A673 (cell line): ENCODE data around the gene BATF3. TPM values are rescaled to one million over a fixed set of nuclear protein-coding genes. Genes with fewer than 3 reads are reported as not detected.

ENCODE experiments used
- BruUV-seq: library from RNA; stranded (reverse); fragments of 400-500 nt; replicated peaks from 2 replicates; lab custom pipeline; 2021; lab: Mats Ljungman, UMichigan
- CTCF ChIA-PET: fragments of 300-600 bp; sonication (Branson Sonifier 250); formaldehyde crosslinking; loops from one replicate; lab custom pipeline; 2022; ENCODE audit warnings: antibody characterized with exemption; lab: Charles Lee
- POLR2A ChIA-PET: fragments of 300-600 bp; sonication (Branson Sonifier 250); formaldehyde crosslinking; loops from one replicate; lab custom pipeline; 2022; ENCODE audit warnings: antibody characterized with exemption; ENCODE audit not compliant: low non-redundant PET; lab: Charles Lee
- DNase-seq: peaks from one replicate; pipeline ENCODE4 v3.0.0-alpha.2; 2015; ENCODE audit warnings: low spot score
- H3K27ac ChIP-seq: fragments of 200-600 bp; sonication (generic); 2 replicates; pipeline ENCODE4 v1.5.1; 2016; ENCODE audit warnings: mixed run types, low read depth, mild to moderate bottlenecking, mixed read lengths, antibody characterized with exemption, low read length; ENCODE audit not compliant: poor library complexity, severe bottlenecking
- H3K27me3 ChIP-seq: fragments of 200-600 bp; sonication (generic); replicated peaks from 2 replicates; pipeline ENCODE4 v1.6.1; 2017; ENCODE audit warnings: mixed run types, low read depth, mild to moderate bottlenecking, mixed read lengths, antibody characterized with exemption, low read length; ENCODE audit not compliant: insufficient read depth, poor library complexity
- H3K36me3 ChIP-seq: fragments of 200-600 bp; sonication (generic); 2 replicates; pipeline ENCODE4 v1.6.1; 2016; ENCODE audit warnings: mixed run types, mild to moderate bottlenecking, mixed read lengths, antibody characterized with exemption, low read length; ENCODE audit not compliant: insufficient read depth, poor library complexity, severe bottlenecking
- H3K4me1 ChIP-seq: fragments of 200-600 bp; sonication (generic); 2 replicates; pipeline ENCODE4 v1.6.1; 2017; ENCODE audit warnings: mixed run types, mild to moderate bottlenecking, mixed read lengths, antibody characterized with exemption, low read length; ENCODE audit not compliant: insufficient read depth, poor library complexity, severe bottlenecking
- H3K4me3 ChIP-seq: fragments of 200-600 bp; sonication (generic); 2 replicates; pipeline ENCODE4 v1.5.1; 2016; ENCODE audit warnings: low read depth, mixed run types, mild to moderate bottlenecking, mixed read lengths, low read length; ENCODE audit not compliant: poor library complexity, severe bottlenecking
- H3K9me3 ChIP-seq: fragments of 200-600 bp; sonication (generic); 2 replicates; pipeline ENCODE4 v1.6.1; 2016; ENCODE audit warnings: mixed run types, low read depth, mild to moderate bottlenecking, mixed read lengths, antibody characterized with exemption, low read length; ENCODE audit not compliant: poor library complexity, severe bottlenecking
- CTCF ChIP-seq: fragments of 300-800, 200-600 bp; sonication (generic); conservative IDR thresholded peaks from 2 replicates; pipeline ENCODE4 v1.5.1; 2017; ENCODE audit warnings: low read depth, mild to moderate bottlenecking, antibody characterized with exemption, low read length, moderate library complexity, mixed read lengths
- EZH2 ChIP-seq: fragments of 200-600 bp; sonication (generic); IDR thresholded peaks from 2 replicates; pipeline ENCODE4 v1.6.1; 2017; ENCODE audit warnings: borderline replicate concordance, low read depth, mild to moderate bottlenecking, mixed read lengths, antibody characterized with exemption, low read length; ENCODE audit not compliant: poor library complexity, severe bottlenecking
- intact Hi-C: fragments of 100-400 bp; cut with micrococcal nuclease; formaldehyde crosslinking; loops from one replicate; pipeline ENCODE4 v1.10.0; 2022; ENCODE audit not compliant: unreplicated experiment
- total RNA-seq: library from RNA; stranded (reverse); gene quantifications from 2 replicates; pipeline ENCODE4 v1.2.3, GENCODE V29; 2021

BATF3 gene
- total RNA-seq, 1 experiment from 2014 or later: 6.9 TPM

- TF ChIP-seq CTCF (no peak), EZH2 (no peak)
- Histone ChIP-seq H3K27me3 (no peaks in the 10 kb centered on the region), H3K4me3 (no peak overlapping the region), H3K4me1 (peaks cover 10% of the 10 kb centered on the region), H3K36me3 (no peaks in the 10 kb centered on the region), H3K27ac (no peak overlapping the region), H3K9me3 (no peaks in the 10 kb centered on the region)
- no peak for DNase-seq
- ChIA-PET POLR2A (no interaction called here), CTCF (no interaction called here)
- BruUV-seq: no TSS peak
- intact Hi-C loops: no loop called here
Measured at GRCh38 chr1:212685429-212685828, 14.2 kb downstream of the BATF3 start.

- POLR2A ChIA-PET: no interaction called here
- CTCF ChIA-PET: no interaction called here
- no peaks in the 10 kb centered on the region for H3K27me3 ChIP-seq
- H3K4me3 ChIP-seq: no peak overlapping the region
- intact Hi-C loops: no loop called here
- H3K9me3 ChIP-seq: no peaks in the 10 kb centered on the region
- TF ChIP-seq EZH2: no peak
- TF ChIP-seq CTCF: no peak
- no peak overlapping the region for H3K27ac ChIP-seq
- no TSS peak for BruUV-seq
- H3K4me1 ChIP-seq: peaks cover 10% of the 10 kb centered on the region
- DNase-seq: no peak
- no peaks in the 10 kb centered on the region for H3K36me3 ChIP-seq
Measured at GRCh38 chr1:212684521-212685090, 15.0 kb downstream of the BATF3 start.

- DNase-seq: no peak
- no TSS peak for BruUV-seq
Measured at GRCh38 chr1:212684076-212684475, 15.6 kb downstream of the BATF3 start.

More at GRCh38 chr1:212684076-212684475, 15.6 kb downstream of the BATF3 start:
- no peak overlapping the region for H3K27ac ChIP-seq
- ChIA-PET CTCF (no interaction called here), POLR2A (interaction anchor here (0.6 kb wide), 1 partner anchor 71 kb away, joined by 3 read pairs; no protein-coding TSS in a partner anchor)
- no peak for TF ChIP-seq CTCF
- H3K4me3 ChIP-seq: no peak overlapping the region
- intact Hi-C loops: no loop called here
- H3K36me3 ChIP-seq: no peaks in the 10 kb centered on the region
- no peaks in the 10 kb centered on the region for H3K9me3 ChIP-seq
- H3K27me3 ChIP-seq: no peaks in the 10 kb centered on the region
- H3K4me1 ChIP-seq: peaks cover 10% of the 10 kb centered on the region
